Large intestine (tissue), 3 donors: Measurements from ENCODE around the gene DNAJC18. TPM values are rescaled to one million over a fixed set of nuclear protein-coding genes. Genes with fewer than 3 reads are reported as not detected.
"Not testable (repeated sequence)": the region's sequence is repeated elsewhere in the genome, so short reads cannot be mapped to it uniquely, and the experiment has no call there.

ENCODE experiments used
- DNase-seq, 2 donors: peaks; one replicate each; pipeline versions ENCODE4 v3.0.0 to v3.0.0-alpha.2; 2013
- H3K27ac ChIP-seq: one replicate; pipeline ENCODE4 v1.5.1; 2013; ENCODE audit warnings: low read length
- H3K27me3 ChIP-seq: 2 replicates; pipeline ENCODE4 v1.6.1; 2013; ENCODE audit warnings: low read length; ENCODE audit not compliant: control insufficient read depth, insufficient read depth
- H3K36me3 ChIP-seq: 2 replicates; pipeline ENCODE4 v1.6.1; 2013; ENCODE audit warnings: low read length; ENCODE audit not compliant: control insufficient read depth, insufficient read depth
- H3K4me1 ChIP-seq: one replicate; pipeline ENCODE4 v1.6.1; 2013; ENCODE audit warnings: low read length; ENCODE audit not compliant: control insufficient read depth, insufficient read depth
- H3K4me3 ChIP-seq: one replicate; pipeline ENCODE4 v1.5.1; 2013; ENCODE audit warnings: low read length
- H3K9me3 ChIP-seq: one replicate; pipeline ENCODE4 v1.6.1; 2013; ENCODE audit warnings: mild to moderate bottlenecking, low read depth, low read length, moderate library complexity; ENCODE audit not compliant: control insufficient read depth
- WGBS: methylation state at CpG from one replicate; pipeline ENCODE4 v1.1.5; 2013; ENCODE audit warnings: low lambda C conversion rate; ENCODE audit not compliant: insufficient coverage; 5-methylcytosine and 5-hydroxymethylcytosine counted together
- polyA plus RNA-seq: library from polyadenylated mRNA; unstranded; fragments of 120-200 nt; gene quantifications from one replicate; pipeline ENCODE4 v1.2.1, GENCODE V29; 2013

DNAJC18 gene
- polyA plus RNA-seq, 1 donor = 8.7 TPM

GRCh38 chr5:139453683-139454567 is 14.6 kb upstream of the DNAJC18 start:
- WGBS = 90% methylated on average over 3 of the region's 3 CpGs

DNA sequence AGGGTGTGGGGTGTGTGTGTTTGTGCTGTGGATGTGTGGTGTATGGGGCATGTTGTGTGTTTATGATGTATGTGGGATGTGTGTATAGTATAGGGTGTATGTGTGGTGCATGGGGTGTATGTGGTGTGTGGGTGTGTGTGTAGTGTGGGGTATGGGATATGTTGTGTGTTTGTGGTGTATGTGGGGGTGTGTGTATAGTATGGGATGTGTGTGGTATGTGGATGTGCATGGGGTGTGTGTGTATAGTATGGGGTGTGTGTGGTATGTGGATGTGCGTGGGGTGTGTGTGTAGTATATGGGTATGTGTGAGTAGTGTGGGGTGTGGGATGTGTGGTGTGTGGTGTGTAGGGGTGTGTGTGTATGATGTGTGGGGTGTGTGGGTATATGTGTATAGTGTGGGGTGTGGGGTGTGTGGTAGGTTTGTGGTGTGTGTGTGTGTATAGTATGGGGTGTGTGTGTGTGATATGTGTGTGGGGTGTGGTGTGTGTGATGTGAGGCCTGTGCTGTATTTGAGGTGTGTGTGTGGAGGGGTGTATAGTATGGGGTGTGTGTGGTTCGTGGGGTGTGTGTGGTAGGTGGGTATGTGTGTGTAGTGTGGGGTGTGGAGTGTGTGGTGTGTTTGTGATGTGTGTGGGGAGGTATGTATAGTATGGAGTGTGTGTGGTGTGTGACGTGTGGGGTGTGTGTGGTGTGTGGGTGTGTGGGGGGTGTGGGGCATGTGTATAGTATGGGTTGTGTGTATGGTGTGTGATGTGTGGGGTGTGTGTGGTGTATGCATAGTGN is 12.7 kb upstream of the DNAJC18 start:
- DNase-seq = no peak
- no peaks in the 10 kb centered on the region for H3K36me3 ChIP-seq
- H3K4me3 ChIP-seq = no peak overlapping the region
- H3K4me1 ChIP-seq = no peaks in the 10 kb centered on the region
- no CpG with 5 or more reads among the region's 3 CpGs for WGBS
- peaks cover 9% of the 10 kb centered on the region for H3K9me3 ChIP-seq
- no peak overlapping the region for H3K27ac ChIP-seq
- no peaks in the 10 kb centered on the region for H3K27me3 ChIP-seq

More at GRCh38 chr5:139453683-139454567, 14.6 kb upstream of the DNAJC18 start:
- DNase-seq = no peak
- H3K27me3 ChIP-seq = no peaks in the 10 kb centered on the region
- H3K27ac ChIP-seq = no peak overlapping the region
- H3K4me3 ChIP-seq = no peak overlapping the region
- peaks cover 9% of the 10 kb centered on the region for H3K9me3 ChIP-seq
- H3K36me3 ChIP-seq = no peaks in the 10 kb centered on the region
- H3K4me1 ChIP-seq = no peaks in the 10 kb centered on the region

GRCh38 chr5:139451176-139451575 is 11.9 kb upstream of the DNAJC18 start:
- H3K4me3 ChIP-seq = no peak overlapping the region
- H3K27ac ChIP-seq = no peak overlapping the region
- DNase-seq = no peak
- no peaks in the 10 kb centered on the region for H3K27me3 ChIP-seq
- peaks cover 9% of the 10 kb centered on the region for H3K9me3 ChIP-seq
- no CpG with 5 or more reads among the region's 2 CpGs for WGBS
- no peaks in the 10 kb centered on the region for H3K36me3 ChIP-seq
- no peaks in the 10 kb centered on the region for H3K4me1 ChIP-seq

- Histone ChIP-seq H3K4me1 (no peaks in the 10 kb centered on the region), H3K27me3 (peaks cover 2% of the 10 kb centered on the region), H3K4me3 (no peak overlapping the region), H3K36me3 (no peaks in the 10 kb centered on the region), H3K27ac (no peak overlapping the region), H3K9me3 (peaks cover 3% of the 10 kb centered on the region)
- DNase-seq = no peak
- no CpG with 5 or more reads among the region's 5 CpGs for WGBS
Measured at GRCh38 chr5:139446956-139447779, 7.8 kb upstream of the DNAJC18 start.

DNA sequence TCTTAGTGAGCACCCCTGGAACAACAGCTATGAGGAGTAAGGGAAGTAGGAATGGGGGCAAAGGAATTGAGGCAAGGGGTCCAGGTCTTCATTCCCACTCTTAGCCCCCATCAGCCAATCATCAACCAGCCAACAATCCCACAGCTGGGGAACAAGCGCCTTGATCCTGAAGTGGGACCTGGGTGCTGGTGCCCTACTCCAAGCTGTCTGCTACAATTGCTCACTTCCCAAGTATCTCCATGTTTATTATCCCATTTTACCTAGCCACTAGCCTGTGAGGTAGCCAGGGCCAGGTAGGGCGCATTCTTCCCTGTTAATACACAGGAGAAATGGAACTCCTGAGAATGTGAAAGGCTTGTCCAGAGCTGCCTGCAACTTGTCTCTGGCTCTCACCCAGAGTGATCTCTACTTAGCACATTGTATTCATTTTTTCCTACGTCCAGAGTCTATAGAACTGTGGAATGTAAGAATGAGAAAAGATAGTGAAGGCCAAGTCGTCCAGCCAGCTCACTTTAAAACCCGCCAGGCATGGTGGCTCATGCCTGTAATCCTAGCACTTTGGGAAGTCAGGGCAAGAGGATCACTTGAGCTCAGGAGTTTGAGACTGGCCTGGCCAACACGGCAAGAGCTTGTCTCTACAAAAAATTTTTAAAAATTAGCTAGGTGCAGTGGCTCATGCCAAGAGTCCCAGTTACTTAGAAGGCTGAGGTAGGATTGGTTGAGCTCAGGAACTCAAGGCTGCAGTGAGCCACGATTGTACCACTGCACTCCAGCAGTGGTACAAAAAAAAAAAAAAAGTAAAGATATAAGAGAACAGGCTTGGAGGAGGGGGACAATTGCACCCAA is 6.2 kb upstream of the DNAJC18 start:
- Histone ChIP-seq H3K4me1 (no peaks in the 10 kb centered on the region), H3K27ac (no peak overlapping the region), H3K9me3 (no peaks in the 10 kb centered on the region), H3K27me3 (peaks cover 2% of the 10 kb centered on the region), H3K4me3 (no peak overlapping the region), H3K36me3 (no peaks in the 10 kb centered on the region)
- WGBS = no CpG with 5 or more reads among the region's 7 CpGs
- DNase-seq = peak in 1 of 2 donors; percentile 19

- no peak for DNase-seq
- no peak overlapping the region for H3K4me3 ChIP-seq
- peaks cover 5% of the 10 kb centered on the region for H3K4me1 ChIP-seq
- no peak overlapping the region for H3K27ac ChIP-seq
- H3K9me3 ChIP-seq = no peaks in the 10 kb centered on the region
- peaks cover 2% of the 10 kb centered on the region for H3K27me3 ChIP-seq
- no peaks in the 10 kb centered on the region for H3K36me3 ChIP-seq
- WGBS = no CpG with 5 or more reads among the region's 4 CpGs
Measured at GRCh38 chr5:139443831-139444453, 4.6 kb upstream of the DNAJC18 start.

DNA sequence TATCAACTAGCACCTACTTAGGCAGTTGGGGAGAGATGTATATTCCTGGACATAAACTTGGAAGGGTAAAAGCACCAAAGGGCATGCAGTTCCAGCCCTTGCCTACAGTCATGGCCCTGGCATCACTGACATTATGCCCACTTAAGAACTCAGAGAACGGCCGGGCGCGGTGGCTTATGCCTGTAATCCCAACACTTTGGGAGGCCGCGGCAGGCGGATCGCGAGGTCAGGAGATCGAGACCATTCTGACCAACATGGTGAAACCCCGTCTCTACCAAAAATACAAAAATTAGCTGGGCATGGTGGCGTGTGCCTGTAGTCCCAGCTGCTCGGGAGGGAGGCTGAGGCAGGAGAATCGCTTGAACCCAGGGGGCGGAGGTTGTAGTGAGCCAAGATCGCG is 1.1 kb upstream of the DNAJC18 start:
- H3K4me1 ChIP-seq = peaks cover 13% of the 10 kb centered on the region
- not testable (repeated sequence) for DNase-seq, H3K36me3 ChIP-seq, H3K27me3 ChIP-seq, H3K4me3 ChIP-seq, H3K9me3 ChIP-seq, H3K27ac ChIP-seq
- WGBS = no CpG with 5 or more reads among the region's 17 CpGs

DNA sequence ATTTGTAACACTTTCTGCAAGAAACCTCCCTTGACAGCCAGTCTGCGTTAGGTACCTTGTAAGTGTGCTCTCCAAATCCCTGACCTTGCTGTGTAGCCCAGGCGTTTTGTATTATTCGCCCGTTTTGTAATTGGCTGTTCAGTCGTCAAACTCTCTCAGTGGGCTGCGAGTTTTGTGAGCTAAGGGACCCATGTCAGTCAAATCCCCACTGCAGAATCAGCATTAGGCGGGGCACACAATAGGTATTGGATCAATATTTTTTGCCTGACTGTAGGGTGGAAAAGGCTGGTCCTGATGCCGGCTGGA is 665 bp downstream of the DNAJC18 start:
- H3K27ac ChIP-seq = peak overlapping the region; percentile 41
- no peaks in the 10 kb centered on the region for H3K9me3 ChIP-seq
- H3K27me3 ChIP-seq = no peaks in the 10 kb centered on the region
- WGBS = no CpG with 5 or more reads among the region's 8 CpGs
- peaks cover 13% of the 10 kb centered on the region for H3K4me1 ChIP-seq
- DNase-seq = no peak
- H3K36me3 ChIP-seq = no peaks in the 10 kb centered on the region
- H3K4me3 ChIP-seq = peak overlapping the region; percentile 65

GRCh38 chr5:139435676-139436075 is 3.6 kb downstream of the DNAJC18 start:
- no peak overlapping the region for H3K4me3 ChIP-seq
- no CpG with 5 or more reads among the region's 3 CpGs for WGBS
- peaks cover 2% of the 10 kb centered on the region for H3K36me3 ChIP-seq

More at GRCh38 chr5:139435676-139436075, 3.6 kb downstream of the DNAJC18 start:
- no peak for DNase-seq
- H3K27ac ChIP-seq = no peak overlapping the region
- H3K9me3 ChIP-seq = no peaks in the 10 kb centered on the region
- peaks cover 13% of the 10 kb centered on the region for H3K4me1 ChIP-seq
- no peaks in the 10 kb centered on the region for H3K27me3 ChIP-seq
